NT2/D1 (cell line): Measurements from ENCODE around the gene NDUFB5.

Source experiments
- YY1 ChIP-seq: IDR thresholded peaks from 2 replicates; pipeline ENCODE4 v1.6.1; 2011; ENCODE audit not compliant: insufficient read length, insufficient read depth
- ZNF274 ChIP-seq: IDR thresholded peaks from 2 replicates; pipeline ENCODE4 v1.6.1; 2011; ENCODE audit warnings: mild to moderate bottlenecking, low read depth, low read length

GRCh38 chr3:179560791-179561190 is 43.8 kb upstream of the NDUFB5 start:
- TF ChIP-seq ZNF274 (no peak), YY1 (no peak)
